ENCODE data around the gene TRIML1.

Gene TRIML1

GRCh38 chr4:188139141-188139540, at the start of gene TRIML1:
TSS of gene TRIML1 (plus strand) at chr4:188139441. CDS start at chr4:188139559, 118 bp downstream.
- no peak for DNase-seq (ENCODE audit: low read depth)

DNA sequence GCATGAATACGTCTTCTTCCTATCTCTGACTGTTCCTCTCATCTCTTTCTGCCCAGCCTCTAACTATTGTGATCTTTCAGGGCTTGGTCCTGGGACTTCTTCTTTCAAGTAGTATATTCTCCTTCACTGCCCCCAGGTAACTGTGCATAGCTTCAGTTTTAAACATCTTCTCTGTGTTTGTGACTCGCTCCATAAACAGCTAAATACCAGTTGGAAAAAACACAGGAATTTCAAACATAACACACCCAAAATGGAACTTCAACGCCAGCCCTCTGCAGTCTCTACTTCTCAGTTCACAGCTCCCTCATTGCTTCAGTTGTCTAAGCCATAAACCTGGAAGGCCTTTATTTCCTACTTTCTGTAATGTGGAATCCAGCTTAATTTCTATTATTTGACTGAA, 46.4 kb upstream of the TRIML1 start:
- no peak for DNase-seq (ENCODE audit: low read depth)

- no peak for DNase-seq (ENCODE audit: low read depth)
These were observed 32.8 kb upstream of the TRIML1 start for GRCh38 chr4:188106454-188106853.

GRCh38 chr4:188107931-188108843, 31.1 kb upstream of the TRIML1 start:
- DNase-seq (ENCODE audit: low read depth), result no peak

DNA sequence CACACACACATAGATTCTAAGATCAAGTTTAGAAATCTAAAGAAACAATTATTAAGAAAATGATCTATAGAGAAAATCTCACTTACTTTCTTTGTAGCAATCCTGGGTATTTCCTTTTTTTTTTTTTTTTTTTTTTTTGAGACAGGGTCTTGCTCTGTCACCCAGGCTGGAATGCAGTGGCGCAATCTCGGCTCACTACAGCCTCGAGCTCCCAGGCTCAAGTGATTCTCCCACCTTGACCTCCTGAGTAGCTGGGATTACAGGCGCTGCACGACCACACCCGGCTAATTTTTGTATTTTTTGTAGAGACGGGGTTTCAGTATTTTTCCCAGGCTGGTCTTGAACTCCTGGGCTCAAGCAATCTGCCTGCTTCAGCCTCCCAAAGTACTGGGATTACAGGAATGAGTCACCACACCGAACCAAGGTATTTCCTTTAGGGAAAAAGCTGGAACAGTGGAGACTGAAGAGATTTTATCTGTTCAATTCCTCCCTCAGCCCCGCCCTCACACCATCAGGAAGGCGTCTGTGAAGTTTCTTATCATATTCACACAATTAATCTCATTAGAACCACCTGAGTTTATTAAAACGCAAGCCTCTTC, 30.0 kb upstream of the TRIML1 start, which contains the start of gene TRIML2:
Gene TRIML2, minus strand, starts transcription at position 447 of the 599 bp plus-strand sequence. CDS start 4,235 bp downstream, outside the sequence.
- no peak for DNase-seq (ENCODE audit: low read depth)

DNA sequence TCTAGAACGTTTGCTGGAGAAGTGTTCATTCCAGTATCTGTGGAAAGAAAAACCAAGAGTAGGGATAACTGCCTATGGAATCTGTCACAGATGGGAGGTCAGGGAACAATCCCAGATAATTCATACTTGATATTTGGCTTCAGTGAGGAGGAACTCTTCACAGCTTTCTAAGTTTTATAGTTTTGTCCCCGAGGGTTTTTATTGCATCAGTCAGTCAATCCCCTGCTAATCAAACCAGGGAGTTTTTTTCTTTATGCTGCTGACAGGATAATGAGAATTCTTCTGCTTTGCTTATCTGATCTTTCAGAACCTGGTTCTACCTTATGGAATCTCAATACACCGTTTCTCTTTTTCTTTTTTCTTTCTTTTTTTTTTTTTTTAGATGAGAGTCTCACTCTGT, 29.2 kb upstream of the TRIML1 start:
- no peak for DNase-seq (ENCODE audit: low read depth)

GRCh38 chr4:188110741-188111471, 28.3 kb upstream of the TRIML1 start:
- DNase-seq (ENCODE audit: low read depth), result no peak

DNA sequence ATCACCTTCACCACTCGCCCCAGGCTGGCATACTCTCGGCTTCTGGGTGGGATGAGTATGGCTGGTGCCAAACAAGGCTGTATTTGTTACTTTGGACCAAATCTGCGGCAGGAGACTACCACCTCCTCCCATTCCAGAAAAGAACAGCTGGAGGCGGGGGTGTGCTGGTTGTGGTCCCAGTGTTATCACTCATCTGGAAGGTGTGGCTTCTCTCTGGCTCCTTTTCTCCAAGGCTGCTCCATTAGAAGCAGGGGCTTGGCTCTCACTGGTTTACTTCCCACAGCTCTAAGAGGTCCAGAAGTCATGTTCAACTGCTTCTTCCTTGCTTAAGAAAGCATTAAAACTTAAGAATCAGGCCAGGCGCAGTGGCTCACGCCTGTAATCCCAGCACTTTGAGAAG, 27.3 kb upstream of the TRIML1 start:
- DNase-seq (ENCODE audit: low read depth), result no peak

DNA sequence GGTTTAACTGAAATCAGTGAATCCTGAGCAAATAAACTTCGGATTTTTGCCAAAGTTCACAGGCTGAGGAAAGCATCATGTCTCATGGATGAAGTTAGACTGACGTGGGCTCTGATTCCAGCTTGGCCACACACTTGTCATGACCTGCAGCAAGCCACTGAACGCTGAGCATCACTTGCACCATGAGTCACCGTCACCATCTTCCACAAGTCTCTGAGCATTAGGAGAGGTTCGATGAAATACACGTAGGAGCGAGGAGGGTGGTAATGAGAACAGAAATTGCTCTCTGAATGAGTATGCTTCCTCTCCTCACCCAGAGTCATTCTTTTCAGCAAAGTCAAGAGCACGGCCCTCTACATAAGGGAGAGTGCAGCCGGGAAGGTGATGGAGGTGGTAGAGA, 26.1 kb upstream of the TRIML1 start:
- no peak for DNase-seq (ENCODE audit: low read depth)

DNA sequence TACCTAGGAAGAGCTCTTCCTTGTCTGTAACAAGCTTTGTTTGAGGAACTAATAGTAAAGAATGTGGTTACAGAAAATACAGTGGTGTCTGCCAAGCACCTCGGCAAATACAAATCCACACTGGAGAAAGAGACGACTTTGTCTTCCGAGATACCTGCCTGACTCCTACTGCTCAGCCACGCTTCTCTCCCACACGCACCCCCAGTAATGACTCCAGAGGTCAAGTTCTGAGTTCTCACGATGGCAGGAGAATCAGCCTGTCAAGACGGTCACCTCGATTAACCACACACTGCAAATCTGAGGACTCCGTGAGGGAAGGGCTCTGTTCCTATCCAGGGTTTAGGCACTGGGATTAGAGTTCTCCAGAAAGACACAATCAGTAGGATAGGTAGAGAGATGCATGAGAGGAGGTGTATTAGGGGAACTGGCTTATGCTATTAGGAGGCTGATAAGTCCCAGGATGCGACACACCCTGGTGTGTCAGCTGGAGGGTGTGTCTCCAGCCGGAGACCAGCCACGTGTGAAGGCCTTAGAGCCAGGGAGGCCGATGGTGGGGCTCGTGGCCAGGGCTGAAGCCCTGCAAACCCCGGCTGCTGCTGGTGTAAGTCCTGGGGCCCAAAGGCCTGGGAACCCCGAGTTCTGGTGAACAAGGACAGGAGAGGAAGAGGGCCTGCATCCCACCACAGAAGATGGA, 21.5 kb upstream of the TRIML1 start:
- no peak for DNase-seq (ENCODE audit: low read depth)

GRCh38 chr4:188121530-188121929, 17.7 kb upstream of the TRIML1 start:
- DNase-seq (ENCODE audit: low read depth), result no peak

- DNase-seq (ENCODE audit: low read depth), result no peak
These were observed 11.9 kb upstream of the TRIML1 start for GRCh38 chr4:188127214-188127874.

- no peak for DNase-seq (ENCODE audit: low read depth)
These were observed 8.9 kb upstream of the TRIML1 start for GRCh38 chr4:188130355-188130754.

DNA sequence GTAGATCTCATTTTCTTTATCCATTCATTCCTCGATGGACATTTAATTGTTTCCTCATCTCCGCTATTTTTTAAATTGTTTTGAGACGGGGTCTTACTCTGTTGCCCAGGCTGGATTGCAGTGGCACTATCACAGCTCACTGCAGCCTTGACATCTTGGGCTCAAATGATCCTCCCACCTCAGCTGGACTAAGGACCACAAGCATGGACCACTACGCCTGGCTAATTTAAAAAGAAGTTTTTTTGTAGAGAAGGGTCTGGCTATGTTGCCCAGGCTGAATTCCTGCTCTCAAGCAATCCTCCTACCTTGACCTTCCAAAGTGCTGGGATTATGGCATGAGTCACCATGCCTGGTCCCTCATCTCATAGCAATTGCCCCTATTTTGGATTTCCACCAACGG, 7.0 kb upstream of the TRIML1 start:
- no peak for DNase-seq (ENCODE audit: low read depth)

DNA sequence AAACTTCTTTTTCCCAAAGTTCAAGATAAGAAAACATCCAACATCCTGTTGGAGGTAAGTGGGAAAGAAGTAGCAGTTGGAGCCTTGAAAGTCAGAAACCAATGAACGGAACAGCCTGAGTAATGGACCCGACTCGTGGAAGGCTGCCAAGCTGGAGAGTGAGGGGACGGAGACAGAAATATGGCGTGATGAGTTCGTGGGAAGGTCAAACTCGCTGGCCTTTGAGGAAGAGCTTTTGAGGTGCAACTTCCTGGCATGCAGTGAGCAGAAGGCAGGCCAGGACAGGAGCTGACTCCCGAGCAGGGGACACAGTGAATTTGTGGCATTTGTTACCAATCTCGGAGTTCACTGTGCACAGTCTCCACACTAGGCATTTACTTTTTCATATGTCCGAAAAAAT, 1.0 kb upstream of the TRIML1 start:
- DNase-seq (ENCODE audit: low read depth), result no peak

DNA sequence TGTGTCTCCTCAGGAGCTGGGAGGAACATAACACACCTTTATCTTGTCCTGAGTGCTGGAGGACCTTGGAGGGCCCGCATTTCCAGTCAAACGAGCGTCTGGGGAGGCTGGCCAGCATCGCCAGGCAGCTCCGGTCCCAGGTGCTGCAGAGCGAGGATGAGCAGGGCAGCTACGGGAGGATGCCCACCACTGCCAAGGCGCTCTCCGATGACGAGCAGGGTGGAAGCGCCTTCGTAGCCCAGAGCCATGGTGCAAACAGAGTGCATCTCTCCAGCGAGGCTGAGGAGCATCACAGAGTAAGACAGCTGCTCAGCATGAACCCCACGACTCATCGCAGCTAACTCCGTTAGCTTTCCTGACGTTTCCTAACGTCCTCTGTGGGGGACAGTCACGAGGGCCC, 430 bp downstream of the TRIML1 start:
- no peak for DNase-seq (ENCODE audit: low read depth)

DNA sequence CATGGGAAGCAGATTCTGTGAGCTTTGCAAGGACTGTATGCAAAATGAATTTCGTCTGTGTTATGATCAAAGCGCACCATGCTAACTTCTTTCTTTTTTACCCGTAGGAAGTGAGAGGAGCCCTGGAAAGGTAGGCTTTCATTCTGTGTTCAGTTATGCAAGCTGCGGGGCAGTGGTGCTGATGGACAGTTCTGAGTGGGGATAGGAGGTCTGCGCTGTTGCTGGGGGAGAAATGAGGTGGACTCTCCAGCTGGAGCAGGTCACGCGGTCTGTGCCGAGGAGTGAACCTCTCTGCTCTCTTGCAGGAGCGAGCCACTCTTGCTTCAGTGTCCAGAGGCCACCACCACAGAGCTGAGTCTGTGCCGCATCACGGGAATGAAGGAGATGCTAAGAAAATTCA, 4.5 kb downstream of the TRIML1 start:
- no peak for DNase-seq (ENCODE audit: low read depth)

GRCh38 chr4:188145601-188146000, 6.4 kb downstream of the TRIML1 start:
- no peak for DNase-seq (ENCODE audit: low read depth)

GRCh38 chr4:188146618-188147017, 7.4 kb downstream of the TRIML1 start:
- no peak for DNase-seq (ENCODE audit: low read depth)

DNA sequence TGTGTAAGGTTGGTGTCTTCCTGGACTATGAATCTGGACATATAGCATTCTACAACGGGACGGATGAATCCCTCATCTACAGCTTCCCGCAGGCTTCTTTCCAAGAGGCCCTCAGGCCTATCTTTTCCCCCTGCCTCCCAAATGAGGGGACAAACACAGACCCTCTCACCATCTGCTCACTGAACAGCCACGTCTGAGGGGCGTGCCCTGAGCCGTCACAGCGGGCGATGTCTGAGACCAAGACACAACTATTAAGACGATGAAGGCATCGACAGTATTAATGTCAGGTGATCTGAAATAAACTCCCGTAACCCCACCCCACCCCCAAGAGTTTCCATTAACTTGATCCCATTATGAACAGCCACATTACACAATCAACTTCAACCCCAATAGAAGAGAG, 7.9 kb downstream of the TRIML1 start:
- no peak for DNase-seq (ENCODE audit: low read depth)

GRCh38 chr4:188147776-188148175, 8.5 kb downstream of the TRIML1 start:
- DNase-seq (ENCODE audit: low read depth), result no peak

Data from activated T-helper 1 cell treated with Interleukin-2 at 50 U/mL for 16 hours (primary cell).